Activated CD4-positive, alpha-beta memory T cell treated with anti-CD3 and anti-CD28 coated beads, Interleukin-2, amount 10 ng/mL, durations not matched to agents 7 days and 5 days (primary cell): Measurements from ENCODE around the gene MYL4. TPM values are rescaled to one million over a fixed set of nuclear protein-coding genes. Genes with fewer than 3 reads are reported as not detected.

Experiments used
- CTCF ChIA-PET: fragments of 350-600 bp; sonication (Branson Sonifier 250); formaldehyde crosslinking; loops from one replicate; lab custom pipeline; 2021; ENCODE audit warnings: antibody characterized with exemption, inconsistent platforms; lab: Charles Lee
- POLR2A ChIA-PET: fragments of 350-600 bp; sonication (Branson Sonifier 250); formaldehyde crosslinking; loops from one replicate; lab custom pipeline; 2021; ENCODE audit warnings: antibody characterized with exemption; lab: Charles Lee
- DNase-seq: peaks from one replicate; pipeline ENCODE4 v3.0.0-alpha.2; 2020
- H3K27ac Mint-ChIP-seq: one replicate; pipeline ENCODE4 v1.8.0; 2021; ENCODE audit warnings: mild to moderate bottlenecking, mixed read lengths
- H3K27me3 Mint-ChIP-seq: one replicate; pipeline ENCODE4 v1.8.0; 2021; ENCODE audit warnings: mixed read lengths
- H3K36me3 Mint-ChIP-seq: one replicate; pipeline ENCODE4 v1.8.0; 2021; ENCODE audit warnings: low read depth, mixed read lengths
- H3K4me1 Mint-ChIP-seq: one replicate; pipeline ENCODE4 v1.8.0; 2021; ENCODE audit warnings: mixed read lengths
- H3K4me3 Mint-ChIP-seq: one replicate; pipeline ENCODE4 v1.8.0; 2021; ENCODE audit warnings: mild to moderate bottlenecking, mixed read lengths
- H3K9me3 Mint-ChIP-seq: one replicate; pipeline ENCODE4 v1.8.0; 2021; ENCODE audit warnings: mixed read lengths
- total RNA-seq, 2 experiments: library from RNA; stranded (reverse); gene quantifications; one replicate each; pipeline ENCODE4 v1.2.3, GENCODE V29; 2021

The MYL4 gene
- total RNA-seq, 2 experiments from 2014 or later = not detected

- H3K27ac Mint-ChIP-seq = no peak overlapping the region
- H3K9me3 Mint-ChIP-seq = peaks cover 4% of the 10 kb centered on the region
- DNase-seq = no peak
- no peaks in the 10 kb centered on the region for H3K36me3 Mint-ChIP-seq
- no peak overlapping the region for H3K4me3 Mint-ChIP-seq
- POLR2A ChIA-PET = interaction anchor here (1.3 kb wide), 1 partner anchor 33 kb away, joined by 3 read pairs; no protein-coding TSS in a partner anchor
- peaks cover 25% of the 10 kb centered on the region for H3K4me1 Mint-ChIP-seq
- no peaks in the 10 kb centered on the region for H3K27me3 Mint-ChIP-seq
- CTCF ChIA-PET = no interaction called here
Measured at GRCh38 chr17:47224966-47225365, 15.8 kb downstream of the MYL4 start.

GRCh38 chr17:47225436-47225858 lies 16.3 kb downstream of the MYL4 start:
- Mint-ChIP-seq H3K4me3 (no peak overlapping the region), H3K4me1 (peaks cover 25% of the 10 kb centered on the region), H3K27me3 (peaks cover 4% of the 10 kb centered on the region), H3K9me3 (peaks cover 4% of the 10 kb centered on the region), H3K27ac (no peak overlapping the region), H3K36me3 (no peaks in the 10 kb centered on the region)
- ChIA-PET CTCF (no interaction called here), POLR2A (no interaction called here)
- DNase-seq = no peak

- no peak overlapping the region for H3K27ac Mint-ChIP-seq
- POLR2A ChIA-PET = no interaction called here
Measured at GRCh38 chr17:47225911-47226688, 17.0 kb downstream of the MYL4 start.

GRCh38 chr17:47227862-47228261 lies 18.7 kb downstream of the MYL4 start:
- Mint-ChIP-seq H3K4me1 (peaks cover 13% of the 10 kb centered on the region), H3K4me3 (no peak overlapping the region), H3K9me3 (peaks cover 4% of the 10 kb centered on the region), H3K27me3 (peaks cover 6% of the 10 kb centered on the region), H3K36me3 (no peaks in the 10 kb centered on the region), H3K27ac (no peak overlapping the region)
- ChIA-PET CTCF (interaction anchor here (3.8 kb wide), 1 partner anchor 87 kb away, joined by 44 read pairs; no protein-coding TSS in a partner anchor), POLR2A (no interaction called here)
- no peak for DNase-seq

More at GRCh38 chr17:47225911-47226688, 17.0 kb downstream of the MYL4 start:
- CTCF ChIA-PET = interaction anchor here (1.3 kb wide), 1 partner anchor 89 kb away, joined by 3 read pairs; no protein-coding TSS in a partner anchor
- H3K9me3 Mint-ChIP-seq = peaks cover 4% of the 10 kb centered on the region
- peaks cover 6% of the 10 kb centered on the region for H3K27me3 Mint-ChIP-seq
- no peaks in the 10 kb centered on the region for H3K36me3 Mint-ChIP-seq
- no peak overlapping the region for H3K4me3 Mint-ChIP-seq
- no peak for DNase-seq
- H3K4me1 Mint-ChIP-seq = peaks cover 19% of the 10 kb centered on the region

- ChIA-PET CTCF (interaction anchor here (0.6 to 3.8 kb wide), 15 partner anchors 10 to 386 kb away, joined by 3 to 44 read pairs (median 4); partner anchors contain the start of gene CDC27), POLR2A (interaction anchor here (0.6 to 1.5 kb wide), 6 partner anchors 10 to 420 kb away, joined by 3 to 5 read pairs (median 3); partner anchors contain the start of gene KPNB1)
- Mint-ChIP-seq H3K9me3 (no peaks in the 10 kb centered on the region), H3K27me3 (peaks cover 10% of the 10 kb centered on the region), H3K4me1 (peaks cover 13% of the 10 kb centered on the region), H3K4me3 (peak overlapping the region; percentile 34), H3K27ac (no peak overlapping the region), H3K36me3 (no peaks in the 10 kb centered on the region)
- peak; percentile 76 for DNase-seq
Measured at GRCh38 chr17:47229535-47230443, 20.6 kb downstream of the MYL4 start.

GRCh38 chr17:47230864-47231263 lies 21.7 kb downstream of the MYL4 start:
- POLR2A ChIA-PET = interaction anchor here (0.6 to 1.5 kb wide), 2 partner anchors 25 to 46 kb away, joined by 3 to 5 read pairs; no protein-coding TSS in a partner anchor

GRCh38 chr17:47231334-47231733 lies 22.2 kb downstream of the MYL4 start:
- Mint-ChIP-seq H3K27ac (no peak overlapping the region), H3K36me3 (no peaks in the 10 kb centered on the region), H3K27me3 (peaks cover 10% of the 10 kb centered on the region), H3K4me1 (peaks cover 13% of the 10 kb centered on the region), H3K9me3 (no peaks in the 10 kb centered on the region), H3K4me3 (no peak overlapping the region)
- POLR2A ChIA-PET = interaction anchor here (0.6 kb wide), 1 partner anchor 46 kb away, joined by 3 read pairs; no protein-coding TSS in a partner anchor
- no peak for DNase-seq
- CTCF ChIA-PET = interaction anchor here (1.4 to 3.8 kb wide), 3 partner anchors 10 to 84 kb away, joined by 3 to 44 read pairs (median 8); no protein-coding TSS in a partner anchor

More at GRCh38 chr17:47230864-47231263, 21.7 kb downstream of the MYL4 start:
- Mint-ChIP-seq H3K27me3 (peaks cover 10% of the 10 kb centered on the region), H3K4me1 (peaks cover 13% of the 10 kb centered on the region), H3K27ac (no peak overlapping the region), H3K4me3 (no peak overlapping the region), H3K36me3 (no peaks in the 10 kb centered on the region), H3K9me3 (no peaks in the 10 kb centered on the region)
- DNase-seq = no peak
- CTCF ChIA-PET = interaction anchor here (1.1 to 3.8 kb wide), 6 partner anchors 10 to 84 kb away, joined by 3 to 44 read pairs (median 6); partner anchors contain the start of gene CDC27

GRCh38 chr17:47231866-47232265 lies 22.7 kb downstream of the MYL4 start:
- Mint-ChIP-seq H3K4me3 (no peak overlapping the region), H3K27me3 (peaks cover 10% of the 10 kb centered on the region), H3K4me1 (peaks cover 13% of the 10 kb centered on the region), H3K36me3 (no peaks in the 10 kb centered on the region), H3K9me3 (no peaks in the 10 kb centered on the region), H3K27ac (no peak overlapping the region)
- ChIA-PET CTCF (no interaction called here), POLR2A (no interaction called here)
- no peak for DNase-seq

- ChIA-PET POLR2A (no interaction called here), CTCF (interaction anchor here (1.5 kb wide), 1 partner anchor 83 kb away, joined by 3 read pairs; no protein-coding TSS in a partner anchor)
- peaks cover 13% of the 10 kb centered on the region for H3K4me1 Mint-ChIP-seq
- H3K9me3 Mint-ChIP-seq = no peaks in the 10 kb centered on the region
- H3K36me3 Mint-ChIP-seq = no peaks in the 10 kb centered on the region
- no peak overlapping the region for H3K4me3 Mint-ChIP-seq
- H3K27me3 Mint-ChIP-seq = peaks cover 10% of the 10 kb centered on the region
- no peak overlapping the region for H3K27ac Mint-ChIP-seq
- DNase-seq = no peak
Measured at GRCh38 chr17:47232465-47232864, 23.3 kb downstream of the MYL4 start.

GRCh38 chr17:47235506-47235905 lies 26.4 kb downstream of the MYL4 start:
- Mint-ChIP-seq H3K4me3 (no peak overlapping the region), H3K36me3 (no peaks in the 10 kb centered on the region), H3K27me3 (peaks cover 5% of the 10 kb centered on the region), H3K27ac (no peak overlapping the region), H3K9me3 (no peaks in the 10 kb centered on the region), H3K4me1 (peaks cover 10% of the 10 kb centered on the region)
- ChIA-PET CTCF (no interaction called here), POLR2A (no interaction called here)
- no peak for DNase-seq

- Mint-ChIP-seq H3K27ac (no peak overlapping the region), H3K4me3 (no peak overlapping the region), H3K36me3 (no peaks in the 10 kb centered on the region), H3K4me1 (peaks cover 12% of the 10 kb centered on the region), H3K27me3 (peaks cover 4% of the 10 kb centered on the region), H3K9me3 (no peaks in the 10 kb centered on the region)
- POLR2A ChIA-PET = no interaction called here
- CTCF ChIA-PET = no interaction called here
- DNase-seq = no peak
Measured at GRCh38 chr17:47235923-47236322, 26.8 kb downstream of the MYL4 start.

GRCh38 chr17:47237841-47238240 lies 28.7 kb downstream of the MYL4 start:
- no peak for DNase-seq
- Mint-ChIP-seq H3K36me3 (no peaks in the 10 kb centered on the region), H3K4me1 (peaks cover 12% of the 10 kb centered on the region), H3K9me3 (no peaks in the 10 kb centered on the region), H3K4me3 (no peak overlapping the region), H3K27ac (no peak overlapping the region), H3K27me3 (peaks cover 11% of the 10 kb centered on the region)
- CTCF ChIA-PET = interaction anchor here (0.6 kb wide), 1 partner anchor 709 kb away, joined by 3 read pairs; no protein-coding TSS in a partner anchor
- POLR2A ChIA-PET = no interaction called here
